HG02678 (cell line): Measurements from ENCODE around the gene SKA3.
"Not testable (repeated sequence)": the region's sequence is repeated elsewhere in the genome, so short reads cannot be mapped to it uniquely, and the experiment has no call there.

ENCODE experiments used
- ATAC-seq: cut with Tn5 transposase; IDR thresholded peaks from one replicate; pipeline ENCODE4 v1.9.1; 2021; ENCODE audit warnings: mild to moderate bottlenecking, moderate library complexity; ENCODE audit not compliant: unreplicated experiment

SKA3 gene

DNA sequence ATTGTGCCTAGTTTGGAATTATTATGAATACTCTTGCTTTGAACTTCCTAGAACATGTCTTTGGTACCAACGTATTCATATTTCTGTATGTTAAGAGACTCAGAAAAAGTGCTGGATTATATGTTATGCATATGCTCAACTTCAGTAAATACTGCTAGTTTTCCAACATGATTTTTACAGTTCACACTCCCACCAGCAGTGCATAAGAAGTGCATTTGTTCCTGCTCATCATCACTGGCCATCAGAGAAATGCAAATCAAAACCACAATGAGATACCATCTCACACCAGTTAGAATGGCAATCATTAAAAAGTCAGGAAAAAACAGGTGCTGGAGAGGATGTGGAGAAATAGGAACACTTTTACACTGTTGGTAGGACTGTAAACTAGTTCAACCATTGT is 2.6 kb downstream of the SKA3 start:
- not testable (repeated sequence) for ATAC-seq

GRCh38 chr13:21171420-21171819 is 4.9 kb downstream of the SKA3 start:
- ATAC-seq = no peak

DNA sequence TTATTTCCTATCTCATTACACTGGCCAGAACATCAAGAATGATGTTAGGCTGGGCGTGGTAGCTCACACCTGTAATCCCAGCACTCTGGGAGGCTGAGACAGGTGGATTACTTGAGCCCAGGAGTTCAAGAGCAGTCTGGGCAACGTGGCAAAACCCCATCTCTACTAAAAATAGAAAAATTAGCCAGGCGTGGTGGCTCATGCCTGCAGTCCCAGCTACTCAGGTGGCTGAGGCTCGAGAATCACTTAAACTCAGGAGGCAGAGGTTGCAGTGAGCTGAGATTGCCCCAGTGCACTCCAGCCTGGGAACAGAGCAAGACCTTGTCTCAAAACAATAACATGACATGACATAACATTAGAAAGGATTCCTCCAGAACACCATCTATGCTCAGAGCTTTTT is 10.7 kb downstream of the SKA3 start:
- not testable (repeated sequence) for ATAC-seq

DNA sequence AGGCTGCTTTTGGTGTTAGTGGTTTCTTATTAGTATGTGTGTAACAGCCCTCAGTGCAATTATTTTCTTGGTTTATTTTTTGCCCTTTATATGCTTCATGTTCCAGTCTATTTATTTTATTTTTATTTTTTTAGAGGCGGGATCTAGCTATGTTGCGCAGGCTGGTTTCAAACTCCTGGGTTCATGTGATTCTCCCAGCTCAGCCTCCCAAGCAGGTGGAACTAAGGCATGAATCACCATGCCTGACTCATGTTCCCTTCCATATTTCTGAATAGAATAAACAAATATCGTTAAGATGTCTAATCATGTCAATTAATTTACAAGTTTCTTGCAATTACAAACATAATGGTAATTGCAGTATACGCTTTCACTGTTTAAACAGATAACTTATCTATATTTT is 11.7 kb downstream of the SKA3 start:
- ATAC-seq = no peak

DNA sequence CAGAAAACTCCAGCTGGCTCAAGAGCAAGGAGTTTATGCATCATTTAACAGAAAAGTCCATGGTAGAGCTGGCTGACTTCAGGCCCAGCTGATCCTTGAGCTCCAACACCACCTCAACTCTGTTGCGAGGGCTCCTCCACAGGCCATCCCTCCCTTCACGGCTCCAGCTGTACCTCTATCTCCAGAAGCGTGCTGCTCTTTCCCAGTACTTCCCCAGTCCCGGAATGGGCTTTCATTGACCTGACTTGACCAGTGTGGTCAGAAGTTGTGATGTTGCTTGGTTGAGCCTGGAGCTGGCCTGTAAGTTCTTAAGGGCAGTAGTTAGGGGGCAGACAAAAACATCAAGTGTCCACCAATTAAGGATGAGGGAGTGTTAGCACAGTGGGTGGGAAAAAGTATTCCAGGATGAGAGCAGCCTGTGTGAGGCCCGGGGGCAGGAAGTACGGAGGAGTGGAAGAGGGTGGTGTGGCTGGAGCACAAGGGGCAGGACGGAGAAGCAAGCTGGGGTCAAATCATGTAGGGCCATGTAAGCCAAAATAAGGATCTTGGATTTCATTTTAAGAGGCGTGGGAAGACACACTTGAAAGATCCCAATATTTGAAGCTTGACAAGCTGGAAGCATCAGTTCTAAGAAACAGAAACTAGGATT is 24.0 kb downstream of the SKA3 start:
- ATAC-seq = no peak

DNA sequence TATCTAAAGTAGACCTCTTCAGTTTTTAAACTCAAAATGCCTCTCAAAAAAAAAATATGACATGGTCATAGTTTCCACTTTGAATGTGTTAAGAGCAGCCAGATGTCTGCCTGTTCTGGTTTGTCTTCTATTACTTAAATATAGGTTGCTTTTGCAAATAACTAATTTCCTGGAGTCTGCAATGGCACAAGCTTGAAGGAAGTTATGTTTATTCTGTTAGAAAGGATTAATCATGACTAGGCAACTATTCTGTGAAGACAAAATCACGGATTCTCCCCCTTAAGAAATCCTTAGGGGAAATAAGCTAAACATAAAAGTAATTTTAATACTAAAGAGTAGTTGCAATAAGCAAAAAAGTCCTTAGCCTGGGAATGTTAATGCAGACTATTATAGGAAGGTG is 26.3 kb downstream of the SKA3 start:
- no peak for ATAC-seq

DNA sequence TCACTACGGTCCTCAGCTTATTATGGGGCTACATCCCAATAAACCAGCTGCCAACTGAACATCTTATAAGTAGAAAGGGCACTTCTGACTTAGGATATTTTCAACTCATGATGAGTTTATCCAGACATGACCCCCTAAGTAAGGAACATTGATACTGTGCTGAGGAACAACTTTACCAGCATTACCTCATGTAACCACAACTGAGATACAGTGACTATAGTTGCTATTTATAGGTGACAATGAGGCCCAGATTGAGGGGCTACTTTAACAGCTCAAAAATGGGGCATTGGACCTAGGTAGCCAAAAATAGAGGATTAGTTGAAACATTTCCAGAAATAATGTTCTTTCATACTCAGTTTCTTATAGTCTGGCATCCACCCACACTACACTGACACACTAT is 26.8 kb downstream of the SKA3 start:
- no peak for ATAC-seq

- ATAC-seq = no peak
Observed at GRCh38 chr13:21148557-21149258, 27.6 kb downstream of the SKA3 start.

GRCh38 chr13:21147827-21148226 is 28.5 kb downstream of the SKA3 start:
- no peak for ATAC-seq

DNA sequence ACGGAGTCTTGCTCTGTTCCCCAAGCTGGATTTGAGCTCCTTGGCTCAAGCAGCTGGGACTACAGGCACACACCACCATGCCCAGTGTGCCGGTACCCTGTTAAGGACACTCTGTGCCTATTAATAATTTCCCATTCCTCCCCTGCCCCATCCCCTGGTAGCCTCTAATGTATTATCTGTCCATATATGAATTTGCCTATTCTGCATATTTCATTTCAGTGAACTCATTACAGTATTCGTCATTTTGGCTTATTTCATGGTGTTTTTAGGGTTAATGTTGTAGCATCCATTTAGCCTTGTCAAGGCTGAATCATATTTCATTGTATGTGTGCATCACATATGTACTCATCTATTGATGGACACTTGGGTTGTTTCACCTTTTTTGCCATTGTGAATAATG is 33.6 kb downstream of the SKA3 start:
- no peak for ATAC-seq

DNA sequence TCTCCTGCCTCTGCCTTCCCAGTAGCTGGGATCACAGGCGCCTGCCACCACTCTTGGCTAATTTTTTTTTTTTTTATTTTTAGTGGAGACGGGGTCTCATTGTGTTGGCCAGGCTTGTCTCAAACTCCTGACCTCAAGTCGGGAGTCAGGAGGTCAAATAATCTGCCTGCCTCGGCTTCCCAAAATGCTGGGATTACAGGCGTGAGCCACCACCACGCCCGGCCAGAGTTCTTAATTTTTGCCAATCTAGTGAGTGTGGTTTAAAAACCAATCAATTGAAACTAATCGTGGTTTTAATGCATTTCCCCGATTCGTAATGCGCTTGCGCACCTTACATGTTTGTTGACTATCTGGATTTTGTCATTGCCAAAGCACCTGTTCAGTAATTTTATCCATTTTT is 37.0 kb downstream of the SKA3 start:
- ATAC-seq = no peak

DNA sequence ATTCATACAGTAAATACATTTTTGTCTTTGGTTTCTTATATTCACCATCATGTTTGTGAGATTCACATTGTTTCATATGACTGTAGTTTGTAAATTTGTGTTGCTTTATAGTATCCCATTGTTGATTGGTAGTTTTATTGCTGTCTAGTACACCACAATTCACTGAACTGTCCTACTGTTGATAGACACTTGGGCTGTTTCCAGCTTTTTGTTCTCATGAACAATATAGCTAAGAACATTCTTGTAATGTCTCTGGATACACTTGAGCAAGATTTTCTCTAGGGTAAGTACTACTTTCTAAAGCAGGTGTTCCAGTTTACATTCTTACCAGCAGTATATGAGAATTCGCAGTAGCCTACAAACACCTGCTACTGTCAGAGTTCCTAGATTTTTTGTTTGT is 37.8 kb downstream of the SKA3 start:
- no peak for ATAC-seq

DNA sequence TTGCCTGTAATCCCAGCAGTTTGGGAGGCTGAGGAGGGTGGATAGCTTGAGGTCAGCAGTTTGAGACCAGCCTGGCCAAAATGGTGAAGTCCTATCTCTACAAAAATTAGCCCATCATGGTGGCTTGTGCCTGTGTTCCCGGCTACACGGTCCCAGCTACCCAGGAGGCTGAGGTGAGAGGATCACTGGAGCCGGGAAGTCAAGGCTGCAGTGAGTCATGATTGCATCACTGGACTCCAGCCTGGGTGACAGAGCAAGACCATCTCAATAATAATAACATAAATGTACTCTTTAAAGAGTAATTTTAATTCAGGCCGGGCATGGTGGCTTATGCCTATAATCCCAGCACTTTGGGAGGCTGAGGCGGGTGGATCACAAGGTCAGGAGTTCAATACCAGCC is 38.7 kb downstream of the SKA3 start:
- no peak for ATAC-seq

DNA sequence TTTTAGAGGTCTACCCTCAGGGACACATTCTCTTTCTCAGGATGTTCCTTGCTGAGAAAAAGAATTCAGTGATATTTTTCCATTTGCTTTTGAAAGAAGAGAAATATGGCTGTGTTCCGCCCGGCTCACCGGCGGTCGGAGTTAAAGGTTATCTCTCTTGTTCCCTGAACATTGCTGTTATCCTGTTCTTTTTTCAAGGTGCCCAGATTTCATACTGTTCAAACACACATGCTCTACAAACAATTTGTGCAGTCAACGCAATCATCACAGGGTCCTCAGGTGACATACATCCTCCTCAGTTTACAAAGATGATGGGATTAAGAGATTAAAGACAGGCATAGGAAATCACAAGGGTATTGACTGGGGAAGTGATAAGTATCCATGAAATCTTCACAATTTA is 40.5 kb downstream of the SKA3 start:
- not testable (repeated sequence) for ATAC-seq

DNA sequence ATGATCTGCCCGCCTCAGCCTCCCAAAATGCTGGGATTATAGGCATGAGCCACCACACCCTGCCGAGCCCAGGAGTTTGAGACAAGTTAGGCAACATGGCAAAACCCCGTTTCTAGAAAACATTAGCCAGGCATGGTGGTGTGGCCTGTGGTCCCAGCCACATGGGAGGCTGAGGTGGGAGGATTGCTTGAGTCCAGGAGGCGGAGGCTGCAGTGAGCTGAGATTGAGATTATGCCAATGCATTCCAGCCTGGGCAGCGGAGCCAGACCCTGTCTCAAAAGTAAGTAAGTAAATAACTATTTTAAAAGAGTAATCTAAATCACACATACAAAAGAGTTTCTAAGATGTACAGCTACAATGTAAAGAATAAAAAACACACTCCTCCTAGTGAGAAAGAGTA is 41.9 kb downstream of the SKA3 start:
- ATAC-seq = no peak

DNA sequence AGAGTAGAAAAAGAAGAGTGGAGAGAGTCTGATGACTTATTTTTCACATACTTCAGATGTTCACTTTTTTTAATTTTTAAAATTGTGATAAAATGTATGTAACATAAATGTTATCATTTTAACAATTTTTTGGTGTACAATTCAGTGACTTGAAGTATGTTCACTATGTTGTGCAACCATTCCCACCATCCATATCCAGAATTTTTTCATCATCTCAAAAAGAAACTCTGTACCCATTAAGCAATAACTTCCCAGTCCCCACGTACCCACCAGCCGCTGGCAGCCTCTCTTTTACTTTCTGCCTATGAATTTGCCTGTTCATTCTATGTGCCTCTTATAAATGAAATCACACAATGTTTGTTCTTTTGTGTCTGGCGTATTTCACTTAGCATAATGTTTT is 43.3 kb downstream of the SKA3 start:
- no peak for ATAC-seq

DNA sequence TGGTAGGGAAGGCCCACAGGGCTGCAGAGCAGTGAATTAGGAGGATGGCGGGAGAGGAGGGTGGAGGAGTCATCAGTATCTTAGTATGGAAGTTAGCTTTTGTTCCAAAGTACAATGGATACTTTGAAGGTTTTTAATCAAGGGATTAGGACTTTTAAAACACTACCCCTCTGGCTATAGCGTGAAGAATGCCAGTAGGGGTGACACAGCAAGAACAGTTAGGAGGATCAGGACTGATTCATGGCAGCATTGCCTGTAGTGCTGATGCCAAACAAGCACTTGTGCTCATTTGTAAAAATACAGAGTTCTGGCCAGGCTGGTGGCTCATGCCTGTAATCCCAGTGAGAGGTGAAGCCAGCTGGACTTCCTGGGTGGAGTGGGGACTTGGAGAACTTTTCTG is 46.2 kb downstream of the SKA3 start:
- no peak for ATAC-seq

DNA sequence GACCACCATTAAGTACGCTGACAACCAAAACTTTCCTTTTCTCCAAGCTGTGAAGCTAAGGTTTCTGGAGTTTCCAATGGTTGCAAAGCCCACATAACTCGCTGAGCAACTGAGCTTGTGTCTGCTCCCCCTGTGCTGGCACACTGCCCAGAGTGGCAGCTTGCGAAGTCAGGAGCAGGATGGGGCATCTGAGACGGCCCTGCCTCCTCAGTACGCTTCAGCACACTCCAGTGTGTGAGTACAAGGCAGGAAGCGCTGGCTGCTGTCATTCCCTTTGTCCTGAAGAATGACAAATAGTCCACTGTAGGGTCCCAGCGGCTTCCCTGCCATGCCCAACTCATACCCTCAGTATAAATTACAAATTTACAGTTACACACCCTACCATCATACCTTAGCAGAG is 51.5 kb downstream of the SKA3 start:
- ATAC-seq = no peak

GRCh38 chr13:21123956-21124355 is 52.4 kb downstream of the SKA3 start:
- ATAC-seq = no peak

DNA sequence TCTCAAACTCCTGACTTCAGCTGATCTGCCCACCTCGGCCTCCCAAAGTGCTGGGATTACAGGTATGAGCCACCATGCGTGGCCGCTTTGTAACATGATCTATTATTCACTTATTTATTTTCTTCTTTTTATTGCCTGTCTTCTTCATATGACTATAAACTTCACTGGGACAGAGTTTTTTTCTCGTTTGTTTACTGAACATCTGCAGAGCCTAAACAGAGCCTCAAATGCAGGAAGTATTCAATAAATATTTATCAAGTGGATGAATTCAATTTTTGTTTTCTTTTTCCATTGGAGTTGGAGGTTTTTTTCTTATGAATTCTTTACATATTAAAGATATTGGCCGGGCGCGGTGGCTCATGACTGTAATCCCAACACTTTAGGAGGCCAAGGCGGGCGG is 54.7 kb downstream of the SKA3 start:
- no peak for ATAC-seq

DNA sequence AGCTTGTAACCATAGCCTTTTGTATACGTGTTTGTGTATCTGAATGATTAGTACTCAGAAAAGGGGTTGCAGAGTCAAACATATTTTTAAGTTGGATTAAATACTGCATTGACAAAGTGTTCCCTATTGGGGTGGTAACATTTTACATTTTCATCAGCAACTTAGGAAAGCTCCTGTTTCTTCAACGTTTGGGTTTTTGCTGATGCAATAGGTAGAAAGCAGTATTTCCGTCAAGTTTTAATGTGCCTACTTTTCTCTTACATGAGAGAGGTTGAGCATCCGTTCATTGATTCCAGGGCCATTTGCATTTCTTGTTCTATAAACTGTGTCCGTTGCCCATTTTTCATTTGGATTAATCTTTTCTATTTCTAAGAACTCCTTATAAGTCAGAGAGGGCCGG is 56.2 kb downstream of the SKA3 start:
- ATAC-seq = no peak

GRCh38 chr13:21119526-21119925 is 56.8 kb downstream of the SKA3 start:
- no peak for ATAC-seq

DNA sequence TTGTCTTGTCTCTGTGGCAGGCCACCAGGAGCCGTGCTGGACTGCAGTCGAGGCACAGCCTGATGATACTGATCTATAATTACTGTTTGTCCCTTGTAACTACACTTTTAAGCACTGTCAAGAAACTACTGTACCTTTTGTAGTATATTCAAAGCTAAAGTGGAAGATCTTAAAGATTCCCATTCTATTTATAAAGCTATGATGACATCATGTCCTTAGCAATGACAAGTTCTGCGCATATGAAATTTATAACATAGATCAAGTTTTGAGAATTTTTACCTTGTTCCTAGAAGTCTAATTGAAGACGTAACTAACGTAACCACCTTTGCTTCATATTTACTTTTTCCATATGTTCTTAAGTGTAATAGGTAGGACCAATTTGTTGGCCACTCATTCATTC is 58.2 kb downstream of the SKA3 start:
- ATAC-seq = no peak
